Epithelial cell of proximal tubule (primary cell): ENCODE data around the gene RCAN2. TPM values are rescaled to one million over a fixed set of nuclear protein-coding genes. Genes with fewer than 3 reads are reported as not detected.

Experiments used
- DNase-seq: peaks from one replicate; pipeline ENCODE4 v3.0.0-alpha.2; 2011; ENCODE audit warnings: low read depth
- H3K4me3 ChIP-seq: 2 replicates; pipeline ENCODE4 v1.5.1; 2011; ENCODE audit warnings: low read depth, mild to moderate bottlenecking, low read length
- total RNA-seq: library from RNA; depleted of rRNA; stranded (reverse); fragments of >200 nt; gene quantifications from 2 replicates; pipeline ENCODE4 v1.2.3, GENCODE V29; 2015
- TF ChIP-seq, protein P1 (sequence below): conservative IDR thresholded peaks from 2 replicates; pipeline ENCODE4 v1.5.1; 2012; ENCODE audit warnings: low read depth, mild to moderate bottlenecking, low read length

Gene RCAN2
- total RNA-seq, 1 donor from 2014 or later = 5.3 TPM

DNA sequence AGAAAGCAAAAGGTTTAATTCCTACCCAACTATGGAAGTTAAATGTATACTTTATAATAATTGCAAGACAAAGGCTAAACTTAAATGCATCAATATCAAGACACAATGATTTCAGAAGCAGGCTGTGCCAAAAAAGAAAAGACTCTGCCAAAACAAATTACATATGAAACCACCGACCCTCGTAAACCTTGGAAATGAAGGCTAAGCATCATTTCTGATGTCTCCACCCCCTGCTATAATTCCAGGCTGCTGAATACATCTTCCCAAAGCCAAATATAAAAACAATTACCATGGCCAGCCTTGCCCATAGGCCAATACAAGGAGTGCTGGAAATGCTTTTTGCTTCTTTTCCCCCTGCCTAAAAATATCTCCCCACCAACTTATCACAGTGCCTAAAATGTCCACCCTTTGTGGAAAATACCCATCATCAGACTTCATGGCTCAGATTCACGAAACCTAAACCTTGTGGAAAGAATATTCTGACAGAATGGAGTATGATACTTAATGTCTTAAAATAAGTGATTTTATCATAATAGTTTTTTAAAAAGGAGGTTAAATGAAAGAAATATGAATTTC, 37.4 kb downstream of the RCAN2 start:
- TF ChIP-seq, protein P1, sequence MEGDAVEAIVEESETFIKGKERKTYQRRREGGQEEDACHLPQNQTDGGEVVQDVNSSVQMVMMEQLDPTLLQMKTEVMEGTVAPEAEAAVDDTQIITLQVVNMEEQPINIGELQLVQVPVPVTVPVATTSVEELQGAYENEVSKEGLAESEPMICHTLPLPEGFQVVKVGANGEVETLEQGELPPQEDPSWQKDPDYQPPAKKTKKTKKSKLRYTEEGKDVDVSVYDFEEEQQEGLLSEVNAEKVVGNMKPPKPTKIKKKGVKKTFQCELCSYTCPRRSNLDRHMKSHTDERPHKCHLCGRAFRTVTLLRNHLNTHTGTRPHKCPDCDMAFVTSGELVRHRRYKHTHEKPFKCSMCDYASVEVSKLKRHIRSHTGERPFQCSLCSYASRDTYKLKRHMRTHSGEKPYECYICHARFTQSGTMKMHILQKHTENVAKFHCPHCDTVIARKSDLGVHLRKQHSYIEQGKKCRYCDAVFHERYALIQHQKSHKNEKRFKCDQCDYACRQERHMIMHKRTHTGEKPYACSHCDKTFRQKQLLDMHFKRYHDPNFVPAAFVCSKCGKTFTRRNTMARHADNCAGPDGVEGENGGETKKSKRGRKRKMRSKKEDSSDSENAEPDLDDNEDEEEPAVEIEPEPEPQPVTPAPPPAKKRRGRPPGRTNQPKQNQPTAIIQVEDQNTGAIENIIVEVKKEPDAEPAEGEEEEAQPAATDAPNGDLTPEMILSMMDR = no peak
- DNase-seq = no peak

DNA sequence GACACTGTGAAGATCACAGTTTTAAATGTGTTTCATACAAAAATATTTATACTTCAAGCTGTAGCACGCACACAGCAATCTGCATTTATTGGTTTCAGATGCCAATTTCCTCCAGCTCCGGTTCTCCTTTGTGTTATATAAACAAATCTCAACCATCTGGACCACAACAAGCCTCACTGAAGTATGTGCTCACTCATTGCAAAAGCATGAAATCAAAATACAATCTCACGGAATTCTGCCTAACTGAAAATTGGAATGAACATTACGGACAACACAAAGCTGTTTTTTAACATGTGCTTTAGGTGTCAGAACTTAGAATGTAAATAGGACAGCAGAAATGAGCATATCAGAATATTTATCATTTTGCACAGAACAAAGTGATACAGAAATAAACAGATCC, 38.0 kb downstream of the RCAN2 start:
- H3K4me3 ChIP-seq = no peak overlapping the region
- DNase-seq = no peak
- TF ChIP-seq, protein P1 = no peak

More for the DNA sequence above, 37.4 kb downstream of the RCAN2 start:
- no peak overlapping the region for H3K4me3 ChIP-seq

DNA sequence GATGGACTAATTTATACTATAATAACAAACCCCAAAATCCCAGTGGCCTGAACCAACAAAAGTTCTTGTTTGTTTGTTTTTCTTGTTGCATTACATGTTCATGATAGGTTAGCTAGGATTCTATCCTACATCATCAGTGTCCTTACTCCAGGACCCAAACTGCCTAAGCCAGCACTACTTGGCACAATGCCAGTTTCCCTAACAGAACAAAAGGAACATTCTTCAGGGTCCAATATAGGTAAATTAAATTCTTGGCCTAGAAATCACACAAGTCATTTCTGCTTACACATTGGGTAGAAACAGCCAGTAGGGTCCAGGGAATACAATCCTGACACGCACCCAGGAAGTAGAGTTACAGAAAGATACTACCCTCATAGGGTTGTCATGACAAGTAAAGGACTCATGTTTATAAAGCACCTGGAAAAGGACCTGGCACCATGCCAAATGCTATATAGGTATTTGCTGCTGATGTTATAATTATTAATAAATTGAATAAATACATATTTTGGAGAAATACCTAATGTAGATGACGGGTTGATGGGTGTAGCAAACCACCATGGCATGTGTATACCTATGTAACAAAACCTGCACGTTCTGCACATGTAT, 38.8 kb downstream of the RCAN2 start:
- DNase-seq = no peak
- TF ChIP-seq, protein P1 = no peak
- no peak overlapping the region for H3K4me3 ChIP-seq

DNA sequence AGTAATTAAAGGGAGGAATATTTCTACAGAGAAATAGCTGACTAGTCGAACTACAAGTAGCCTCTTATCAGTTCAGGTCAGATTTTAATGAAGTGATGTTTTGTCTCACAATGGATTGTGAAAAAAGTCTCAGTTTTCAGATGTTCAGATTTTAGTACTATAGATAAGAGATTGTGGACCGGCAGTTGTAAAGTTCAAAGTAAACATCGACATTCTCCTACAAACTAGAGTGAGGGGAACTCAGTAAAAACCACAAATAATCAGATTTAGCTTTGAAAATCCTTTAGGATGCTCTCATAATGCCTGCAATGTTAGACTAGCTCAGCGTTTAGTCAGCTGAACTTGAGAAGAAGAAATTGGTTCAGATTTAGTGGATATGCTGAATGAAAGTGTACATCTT, 39.9 kb downstream of the RCAN2 start:
- TF ChIP-seq, protein P1 = no peak
- DNase-seq = no peak
- no peak overlapping the region for H3K4me3 ChIP-seq

DNA sequence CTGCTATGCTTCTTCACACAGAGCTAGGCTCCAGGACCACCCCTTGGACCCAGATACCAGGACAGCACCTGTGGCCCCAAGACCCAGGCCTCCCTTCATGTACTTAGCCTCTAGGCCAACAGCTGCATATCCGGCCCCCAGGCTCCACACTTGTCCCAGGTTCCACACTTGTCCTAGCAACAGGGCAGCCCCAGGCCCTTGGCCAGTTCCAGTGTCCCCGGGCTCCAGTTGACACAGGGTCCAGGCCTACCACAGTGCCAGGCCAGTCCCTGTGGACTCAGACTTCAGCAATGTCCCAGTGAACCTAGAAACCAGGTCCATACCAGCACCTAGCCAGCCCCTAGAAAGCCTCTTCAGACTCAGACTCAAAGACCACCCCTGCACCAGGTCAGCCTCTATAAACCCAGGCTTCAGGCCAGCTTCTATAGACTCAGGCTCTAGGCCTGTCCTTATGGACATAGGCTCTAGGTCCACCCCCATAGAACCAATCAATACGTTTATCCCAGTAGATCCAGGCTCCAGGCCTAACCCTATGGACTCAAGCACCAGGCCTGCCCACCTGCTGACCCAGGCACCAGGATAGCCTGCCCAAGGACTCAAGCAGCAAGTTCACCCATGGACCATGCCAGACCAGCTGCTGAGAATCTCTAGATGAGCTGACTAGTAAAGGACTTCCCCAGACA, 46.3 kb downstream of the RCAN2 start:
- H3K4me3 ChIP-seq = no peak overlapping the region
- no peak for DNase-seq
- TF ChIP-seq, protein P1 = no peak

DNA sequence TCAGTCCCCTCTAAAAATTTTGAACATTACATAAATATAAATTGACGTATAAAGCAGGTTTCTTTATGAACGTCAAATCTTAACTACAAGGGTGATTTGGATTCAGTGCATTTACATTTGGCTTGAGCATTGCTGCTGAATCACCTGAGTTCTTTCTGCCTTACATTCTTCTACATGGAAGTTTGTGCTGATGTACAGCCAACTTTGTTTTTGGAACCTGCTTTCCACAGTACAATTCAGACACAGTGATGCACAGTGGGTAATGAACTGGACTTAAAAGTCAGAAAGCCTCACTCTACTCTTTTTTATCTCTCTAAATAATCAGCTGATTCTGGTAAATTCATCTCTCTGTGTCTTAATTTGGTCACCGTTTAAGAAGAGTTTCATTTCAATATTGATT, 47.6 kb downstream of the RCAN2 start:
- H3K4me3 ChIP-seq = no peak overlapping the region
- DNase-seq = no peak
- TF ChIP-seq, protein P1 = no peak
